ENCODE data around the gene C10orf62. TPM values are rescaled to one million over a fixed set of nuclear protein-coding genes. Genes with fewer than 3 reads are reported as not detected.

The C10orf62 gene
- total RNA-seq, 6 donors from 2014 or later: 0.20 to 7.3 TPM; not detected in 4

- H3K4me1 ChIP-seq: peaks cover 3 to 20% (median 9%) of the 10 kb centered on the region in 4 donors
- ATAC-seq (ENCODE audit: low FRiP score in 2 of 2): no peak
- peak in 1 of 2 donors; percentile 66 for DNase-seq
- H3K27me3 ChIP-seq: no peaks in the 10 kb centered on the region
- peak overlapping the region in 2 of 4 donors; percentile 42 to 45 for H3K27ac ChIP-seq
- H3K36me3 ChIP-seq: peaks cover 20 to 39% (median 28%) of the 10 kb centered on the region in 4 donors
- 90 to 95% methylated on average over 6 to 33 of the region's 33 CpGs for WGBS, 2 donors
- TF ChIP-seq EP300 (IDR thresholded peaks at IDR 0.05) (no peak), POLR2AphosphoS5 (IDR thresholded peaks at IDR 0.05) (no peak), POLR2A (IDR thresholded peaks at IDR 0.05) (no peak)
- TF ChIP-seq, protein P1, sequence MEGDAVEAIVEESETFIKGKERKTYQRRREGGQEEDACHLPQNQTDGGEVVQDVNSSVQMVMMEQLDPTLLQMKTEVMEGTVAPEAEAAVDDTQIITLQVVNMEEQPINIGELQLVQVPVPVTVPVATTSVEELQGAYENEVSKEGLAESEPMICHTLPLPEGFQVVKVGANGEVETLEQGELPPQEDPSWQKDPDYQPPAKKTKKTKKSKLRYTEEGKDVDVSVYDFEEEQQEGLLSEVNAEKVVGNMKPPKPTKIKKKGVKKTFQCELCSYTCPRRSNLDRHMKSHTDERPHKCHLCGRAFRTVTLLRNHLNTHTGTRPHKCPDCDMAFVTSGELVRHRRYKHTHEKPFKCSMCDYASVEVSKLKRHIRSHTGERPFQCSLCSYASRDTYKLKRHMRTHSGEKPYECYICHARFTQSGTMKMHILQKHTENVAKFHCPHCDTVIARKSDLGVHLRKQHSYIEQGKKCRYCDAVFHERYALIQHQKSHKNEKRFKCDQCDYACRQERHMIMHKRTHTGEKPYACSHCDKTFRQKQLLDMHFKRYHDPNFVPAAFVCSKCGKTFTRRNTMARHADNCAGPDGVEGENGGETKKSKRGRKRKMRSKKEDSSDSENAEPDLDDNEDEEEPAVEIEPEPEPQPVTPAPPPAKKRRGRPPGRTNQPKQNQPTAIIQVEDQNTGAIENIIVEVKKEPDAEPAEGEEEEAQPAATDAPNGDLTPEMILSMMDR (IDR thresholded peaks at IDR 0.05): no peak
- no peak overlapping the region for H3K4me3 ChIP-seq
- H3K9me3 ChIP-seq: no peaks in the 10 kb centered on the region
Measured at GRCh38 chr10:97570146-97570788, 19.3 kb upstream of the C10orf62 start.

GRCh38 chr10:97570789-97571471, 18.6 kb upstream of the C10orf62 start:
- Histone ChIP-seq H3K27ac (peak overlapping the region in 3 of 4 donors; percentile 15 to 45 (median 42)), H3K36me3 (peaks cover 20 to 39% (median 28%) of the 10 kb centered on the region in 4 donors), H3K4me3 (no peak overlapping the region), H3K4me1 (peaks cover 3 to 20% (median 9%) of the 10 kb centered on the region in 4 donors), H3K27me3 (no peaks in the 10 kb centered on the region), H3K9me3 (no peaks in the 10 kb centered on the region)
- no peak for DNase-seq
- 88% methylated on average over 5 of the region's 5 CpGs; no CpG with 5 or more reads in 1 of the 2 donors for WGBS, 2 donors
- no peak for ATAC-seq (ENCODE audit: low FRiP score in 2 of 2)
- TF ChIP-seq, protein P1 (IDR thresholded peaks at IDR 0.05): no peak
- TF ChIP-seq POLR2A (IDR thresholded peaks at IDR 0.05): no peak
- no peak for TF ChIP-seq POLR2AphosphoS5 (IDR thresholded peaks at IDR 0.05)
- no peak for TF ChIP-seq EP300 (IDR thresholded peaks at IDR 0.05)

GRCh38 chr10:97571622-97572021, 17.9 kb upstream of the C10orf62 start:
- peak in 1 of 2 donors; percentile 4 for ATAC-seq (ENCODE audit: low FRiP score in 2 of 2)
- TF ChIP-seq EP300 (IDR thresholded peaks at IDR 0.05): no peak
- no peak for TF ChIP-seq POLR2A (IDR thresholded peaks at IDR 0.05)
- no peak for TF ChIP-seq POLR2AphosphoS5 (IDR thresholded peaks at IDR 0.05)
- TF ChIP-seq, protein P1 (IDR thresholded peaks at IDR 0.05): no peak
- H3K9me3 ChIP-seq: no peaks in the 10 kb centered on the region
- H3K36me3 ChIP-seq: peaks cover 20 to 39% (median 28%) of the 10 kb centered on the region in 4 donors
- peaks cover 3 to 20% (median 9%) of the 10 kb centered on the region in 4 donors for H3K4me1 ChIP-seq
- WGBS, 2 donors: 86 to 90% methylated on average over 2 to 3 of the region's 3 CpGs
- peak overlapping the region; percentile 63 to 66 (median 65) for H3K27ac ChIP-seq
- H3K4me3 ChIP-seq: no peak overlapping the region
- H3K27me3 ChIP-seq: no peaks in the 10 kb centered on the region
- DNase-seq: no peak

DNA sequence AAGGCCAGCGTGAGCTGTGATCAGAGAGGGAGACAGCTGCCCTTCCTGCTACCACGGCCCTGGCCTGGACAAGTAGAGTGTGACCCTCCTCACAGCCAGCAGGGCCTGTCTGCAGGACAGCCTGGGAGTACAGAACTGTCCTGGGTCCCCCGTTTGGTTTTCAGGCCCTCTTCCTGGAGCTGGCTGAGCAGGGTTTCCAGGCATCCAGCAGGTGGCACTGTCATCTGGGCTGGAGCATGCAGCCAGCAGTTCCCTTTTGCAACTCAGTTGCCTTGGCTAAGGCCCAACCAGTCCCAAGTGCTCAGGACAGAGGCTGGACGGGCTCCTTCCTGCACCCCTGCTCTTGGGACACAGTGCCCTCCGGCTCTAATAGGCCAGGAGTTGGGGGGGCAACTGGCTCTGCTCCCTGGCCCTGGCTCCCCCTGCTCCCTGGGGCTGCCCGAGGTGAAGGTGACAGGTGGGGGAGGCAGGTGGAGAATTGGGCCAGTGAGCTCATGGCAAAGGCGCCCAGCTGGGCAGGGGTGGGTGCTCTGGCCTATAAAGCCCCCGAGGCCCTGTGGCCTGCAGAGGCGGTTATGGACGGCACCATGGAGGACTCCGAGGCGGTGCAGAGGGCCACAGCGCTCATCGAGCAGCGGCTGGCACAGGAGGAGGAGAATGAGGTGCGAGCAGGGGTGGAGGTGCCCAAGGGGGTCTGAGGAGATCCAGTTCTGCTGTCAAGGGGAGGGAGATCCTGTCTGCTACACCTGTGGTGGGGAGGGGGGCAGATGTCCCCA, 17.1 kb upstream of the C10orf62 start, which contains the start of gene ANKRD2:
TSS of gene ANKRD2 (plus strand) at position 566 of the 776 bp plus-strand sequence. CDS start at position 576, 10 bp downstream.
- WGBS, 2 donors: 78 to 94% methylated on average over 12 to 15 of the region's 16 CpGs
- peak; percentile 64 to 84 for DNase-seq
- Histone ChIP-seq H3K27me3 (no peaks in the 10 kb centered on the region), H3K4me1 (peaks cover 3 to 20% (median 9%) of the 10 kb centered on the region in 4 donors), H3K4me3 (no peak within 1 kb of the TSS), H3K27ac (peak within 1 kb of the TSS; percentile 63 to 66 (median 65)), H3K9me3 (no peaks in the 10 kb centered on the region), H3K36me3 (peaks cover 20 to 39% (median 28%) of the 10 kb centered on the region in 4 donors)
- TF ChIP-seq, protein P1 (IDR thresholded peaks at IDR 0.05): peak; percentile 68 to 88 (median 80)
- TF ChIP-seq POLR2A (IDR thresholded peaks at IDR 0.05): no peak
- peak in 1 of 2 donors; percentile 47 for TF ChIP-seq POLR2AphosphoS5 (IDR thresholded peaks at IDR 0.05)
- no peak for TF ChIP-seq EP300 (IDR thresholded peaks at IDR 0.05)
- ATAC-seq (ENCODE audit: low FRiP score in 2 of 2): peak; percentile 73 to 90
